ENCODE data around the gene LRRC41. TPM values are rescaled to one million over a fixed set of nuclear protein-coding genes. Genes with fewer than 3 reads are reported as not detected.

Gene LRRC41
- total RNA-seq, 2 experiments from 2014 or later = 36.8 to 38.8 TPM

DNA sequence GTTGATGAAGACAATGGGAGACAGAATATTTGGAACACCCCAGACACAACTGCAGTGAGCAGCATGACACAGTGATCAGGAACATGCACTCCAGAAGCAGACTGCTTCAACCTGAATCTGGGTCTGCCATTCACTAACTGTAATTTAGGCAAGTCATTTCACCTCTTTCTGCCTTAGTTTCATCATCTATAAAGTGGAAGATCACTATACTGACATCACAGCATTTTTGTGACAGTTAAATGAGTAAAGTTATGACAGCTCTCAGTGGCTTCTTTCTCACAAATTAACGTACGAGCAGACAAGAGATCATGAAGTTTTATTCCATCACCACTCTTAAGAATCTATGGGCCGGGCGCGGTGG is 14.3 kb downstream of the LRRC41 start:
- DNase-seq (no peak), ATAC-seq (ENCODE audit: low read depth) (no peak)
- H3K4me1 Mint-ChIP-seq = peaks cover 29% of the 10 kb centered on the region
- POLR2A ChIA-PET = interaction anchor here (3.0 kb wide), 1 partner anchor 14 kb away, joined by 14 read pairs; the partner anchor contains the start of genes LRRC41 and UQCRH
- H3K4me3 Mint-ChIP-seq = no peak overlapping the region
- H3K36me3 Mint-ChIP-seq = peaks cover 25% of the 10 kb centered on the region
- no peaks in the 10 kb centered on the region for H3K27me3 Mint-ChIP-seq
- H3K9me3 Mint-ChIP-seq = no peaks in the 10 kb centered on the region
- H3K27ac Mint-ChIP-seq = no peak overlapping the region

DNA sequence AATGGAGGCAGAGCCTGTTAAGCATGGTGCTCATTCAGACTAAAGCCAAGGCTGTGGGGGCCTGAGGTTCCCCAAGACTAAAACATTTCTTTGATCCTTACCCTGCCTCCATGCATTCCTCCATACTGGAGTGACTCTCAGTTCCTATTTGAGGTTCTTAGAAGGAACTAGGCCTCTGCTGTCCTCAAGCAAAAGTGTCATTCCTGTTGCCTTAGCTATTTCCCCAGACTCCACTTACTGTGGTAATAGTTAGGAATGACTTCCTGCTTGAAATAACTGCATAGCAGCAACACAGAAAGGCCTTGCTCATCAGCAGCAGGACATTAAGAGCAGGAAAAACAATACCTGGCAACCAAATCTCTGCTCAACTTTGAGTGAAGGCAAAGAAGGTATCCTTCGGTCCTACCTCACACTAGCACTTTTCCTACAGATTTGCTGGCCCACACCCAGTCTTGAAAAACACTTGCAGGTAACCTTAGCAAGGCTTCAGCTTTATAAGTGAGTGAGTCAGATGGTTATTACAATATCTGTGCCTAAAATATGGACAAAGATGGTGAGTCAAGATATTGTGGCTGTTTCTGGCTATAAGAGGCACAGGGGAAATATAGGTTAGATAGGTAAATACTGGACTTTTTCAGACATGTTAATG is 14.8 kb downstream of the LRRC41 start:
- H3K27me3 Mint-ChIP-seq = no peaks in the 10 kb centered on the region

DNA sequence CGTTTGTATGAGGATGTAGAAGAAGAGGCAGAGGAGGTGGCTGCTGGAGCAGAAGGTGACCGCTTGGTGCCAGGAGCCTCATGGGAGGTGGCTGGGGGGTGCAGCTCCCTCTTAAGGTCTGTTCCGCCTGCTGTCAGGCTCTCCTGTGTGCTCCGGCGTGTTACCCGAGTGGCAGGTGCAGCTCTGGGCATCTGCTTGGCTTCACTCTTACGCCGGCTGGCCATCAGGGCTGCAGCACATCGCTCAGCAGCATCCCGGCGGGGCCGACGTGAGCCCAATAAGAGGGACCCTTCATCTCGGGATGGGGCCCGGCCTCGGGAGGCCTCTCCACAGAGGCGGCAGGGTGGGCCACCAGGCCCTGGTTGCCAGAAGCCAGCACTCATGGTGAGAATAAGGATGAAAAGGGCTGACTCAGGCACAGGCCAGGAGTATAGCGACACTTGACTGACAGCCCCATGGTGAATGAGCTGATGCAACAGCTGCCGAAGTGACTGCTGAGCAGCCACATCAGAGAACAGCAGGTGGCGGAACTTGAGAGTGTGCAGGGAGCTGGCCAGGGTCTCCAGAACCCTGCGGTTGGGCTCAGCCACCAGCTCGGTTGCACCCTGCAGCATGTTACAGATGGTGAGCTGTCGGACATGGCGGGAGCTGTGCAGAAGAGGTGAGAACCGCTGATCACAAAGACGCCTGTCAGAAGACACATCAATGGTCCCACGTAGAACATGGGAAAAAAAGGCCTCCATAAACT is 17.5 kb downstream of the LRRC41 start:
- Mint-ChIP-seq H3K9me3 (no peaks in the 10 kb centered on the region), H3K4me1 (peaks cover 35% of the 10 kb centered on the region), H3K4me3 (peak overlapping the region; percentile 25), H3K36me3 (peaks cover 42% of the 10 kb centered on the region), H3K27ac (peak overlapping the region; percentile 89), H3K27me3 (no peaks in the 10 kb centered on the region)
- peak; percentile 63 for DNase-seq
- POLR2A ChIA-PET = interaction anchor here (0.6 to 3.1 kb wide), 8 partner anchors 9 to 433 kb away, joined by 3 to 21 read pairs (median 5); partner anchors contain the start of genes EFCAB14, LRRC41, RAD54L and UQCRH
- peak; percentile 92 for ATAC-seq (ENCODE audit: low read depth)

More for the DNA sequence above, 14.8 kb downstream of the LRRC41 start:
- H3K4me3 Mint-ChIP-seq = no peak overlapping the region
- DNase-seq (no peak), ATAC-seq (ENCODE audit: low read depth) (no peak)
- H3K36me3 Mint-ChIP-seq = peaks cover 30% of the 10 kb centered on the region
- peaks cover 32% of the 10 kb centered on the region for H3K4me1 Mint-ChIP-seq
- H3K9me3 Mint-ChIP-seq = no peaks in the 10 kb centered on the region
- POLR2A ChIA-PET = interaction anchor here (3.0 kb wide), 1 partner anchor 15 kb away, joined by 14 read pairs; the partner anchor contains the start of genes LRRC41 and UQCRH
- H3K27ac Mint-ChIP-seq = peak overlapping the region; percentile 30

DNA sequence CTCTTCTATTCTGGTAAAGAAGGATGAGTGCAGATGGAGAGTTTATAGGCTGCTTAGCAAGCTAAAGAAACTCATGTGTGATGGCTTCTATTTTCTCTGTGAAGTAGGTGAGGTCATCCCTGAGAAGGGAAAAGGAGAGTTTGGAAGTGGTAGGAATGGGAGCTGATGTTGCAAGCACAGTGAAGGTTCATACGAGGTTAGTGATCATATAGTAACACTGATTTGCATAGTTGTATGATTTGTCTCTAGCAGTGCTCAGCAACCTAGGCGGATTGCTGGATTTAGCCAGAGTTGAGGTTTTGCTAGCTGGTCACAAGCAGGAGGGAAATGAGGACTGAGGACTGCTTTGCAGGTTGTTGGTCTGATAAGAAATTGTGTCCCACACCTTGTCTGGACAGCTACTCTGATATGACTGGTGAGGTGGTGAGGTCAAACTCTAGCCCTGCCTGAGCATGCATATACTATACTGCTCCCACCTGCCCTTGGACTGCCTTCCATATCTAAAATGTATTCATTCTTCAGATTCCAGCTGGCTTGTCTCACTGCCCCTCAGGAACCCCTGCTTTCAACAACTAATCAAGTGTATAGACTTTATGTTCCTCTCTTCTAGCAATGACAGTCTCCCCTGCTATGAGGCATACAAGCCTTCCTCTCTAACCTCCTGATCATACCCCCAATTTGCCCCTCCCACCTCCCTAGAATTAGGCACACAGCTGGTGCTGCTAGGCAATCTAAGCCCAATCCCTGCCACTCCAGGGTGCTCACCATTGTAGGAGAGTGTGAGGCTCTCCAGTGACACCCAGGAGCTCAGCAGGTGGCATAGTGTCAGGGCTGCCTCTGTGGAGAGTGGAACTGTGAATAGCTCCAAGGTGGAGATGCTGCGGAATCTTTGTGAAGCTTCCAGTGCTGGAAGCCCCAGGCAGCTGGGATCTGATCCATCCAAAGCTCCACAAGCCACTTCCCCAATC is 18.5 kb downstream of the LRRC41 start:
- Mint-ChIP-seq H3K36me3 (peaks cover 41% of the 10 kb centered on the region), H3K4me3 (no peak overlapping the region), H3K9me3 (no peaks in the 10 kb centered on the region), H3K4me1 (peaks cover 35% of the 10 kb centered on the region), H3K27ac (peak overlapping the region; percentile 89), H3K27me3 (no peaks in the 10 kb centered on the region)
- ATAC-seq (ENCODE audit: low read depth) (no peak), DNase-seq (no peak)
- POLR2A ChIA-PET = interaction anchor here (0.9 to 3.1 kb wide), 5 partner anchors 8 to 63 kb away, joined by 3 to 21 read pairs (median 9); partner anchors contain the start of genes LRRC41, RAD54L and UQCRH

DNA sequence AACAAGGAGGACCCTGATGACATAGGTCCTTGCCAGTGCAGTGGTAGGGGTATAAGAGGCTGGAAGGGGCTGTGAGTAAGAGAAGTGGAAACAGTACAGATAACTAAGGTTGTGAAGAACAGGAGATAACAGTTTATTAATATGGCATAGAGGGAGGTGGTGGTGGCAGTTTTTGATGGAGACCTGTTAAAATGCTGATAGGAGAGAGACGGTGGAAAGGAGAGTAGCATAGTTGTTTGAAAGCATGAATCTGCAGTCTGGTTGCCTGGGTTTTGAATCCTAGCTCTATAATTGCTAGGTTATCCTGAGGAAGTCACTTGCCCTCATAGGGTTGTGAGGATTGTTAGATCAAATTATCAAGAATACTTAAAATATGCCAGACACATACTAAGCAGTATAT is 19.4 kb downstream of the LRRC41 start:
- Mint-ChIP-seq H3K9me3 (no peaks in the 10 kb centered on the region), H3K27me3 (no peaks in the 10 kb centered on the region), H3K4me1 (peaks cover 33% of the 10 kb centered on the region), H3K27ac (peak overlapping the region; percentile 49), H3K4me3 (no peak overlapping the region), H3K36me3 (peaks cover 37% of the 10 kb centered on the region)
- POLR2A ChIA-PET = interaction anchor here (0.7 to 3.1 kb wide), 4 partner anchors 13 to 64 kb away, joined by 5 to 21 read pairs (median 10); partner anchors contain the start of genes LRRC41, RAD54L and UQCRH
- DNase-seq = no peak
- no peak for ATAC-seq (ENCODE audit: low read depth)

DNA sequence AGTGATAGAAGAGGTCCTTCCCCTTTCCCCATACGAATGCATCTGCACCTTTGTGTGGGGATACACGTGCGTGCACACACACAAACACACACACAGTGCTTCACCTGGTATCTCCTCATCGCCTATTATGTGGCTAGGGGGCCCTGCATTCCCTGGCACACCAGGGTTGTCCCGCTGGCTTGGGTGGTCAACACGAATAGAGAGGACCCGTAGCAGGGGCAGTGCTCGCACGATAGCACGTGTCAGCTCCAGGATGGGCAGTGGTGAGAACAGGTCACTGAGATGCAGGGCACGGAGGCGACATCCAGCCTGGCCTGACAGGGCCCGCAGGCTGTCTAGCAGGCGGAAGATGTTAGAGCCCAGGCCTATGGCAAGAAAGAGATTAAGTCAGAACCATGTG is 22.4 kb downstream of the LRRC41 start:
- Mint-ChIP-seq H3K9me3 (no peaks in the 10 kb centered on the region), H3K36me3 (peaks cover 36% of the 10 kb centered on the region), H3K27me3 (no peaks in the 10 kb centered on the region), H3K4me1 (peaks cover 18% of the 10 kb centered on the region), H3K27ac (peak overlapping the region; percentile 8), H3K4me3 (no peak overlapping the region)
- POLR2A ChIA-PET = interaction anchor here (1.2 kb wide), 1 partner anchor 38 kb away, joined by 3 read pairs; no protein-coding TSS in a partner anchor
- DNase-seq (no peak), ATAC-seq (ENCODE audit: low read depth) (no peak)

DNA sequence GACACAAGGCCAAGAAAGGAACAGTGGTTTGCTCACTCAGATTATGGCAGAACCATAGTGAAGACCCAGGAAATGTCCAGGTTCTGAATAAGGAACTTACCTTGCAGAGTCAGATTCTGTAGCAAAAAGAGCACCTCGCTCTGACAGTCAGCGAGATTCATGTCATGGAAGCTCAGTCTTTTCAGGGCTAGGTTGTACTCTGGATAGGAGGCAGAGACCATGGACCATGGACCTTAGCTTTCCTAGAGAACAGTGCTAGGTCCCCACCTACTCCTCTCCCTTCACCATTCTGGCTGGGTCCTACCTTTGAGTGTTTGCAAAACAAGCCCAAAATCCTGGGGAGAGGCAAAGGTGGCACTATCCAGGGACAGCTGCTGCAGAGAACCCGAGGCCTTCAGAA is 23.3 kb downstream of the LRRC41 start:
- POLR2A ChIA-PET = no interaction called here
- no peak for ATAC-seq (ENCODE audit: low read depth)
- H3K27ac Mint-ChIP-seq = no peak overlapping the region
- H3K4me3 Mint-ChIP-seq = no peak overlapping the region
- no peaks in the 10 kb centered on the region for H3K9me3 Mint-ChIP-seq
- H3K36me3 Mint-ChIP-seq = peaks cover 41% of the 10 kb centered on the region
- DNase-seq = no peak
- peaks cover 12% of the 10 kb centered on the region for H3K4me1 Mint-ChIP-seq
- no peaks in the 10 kb centered on the region for H3K27me3 Mint-ChIP-seq

DNA sequence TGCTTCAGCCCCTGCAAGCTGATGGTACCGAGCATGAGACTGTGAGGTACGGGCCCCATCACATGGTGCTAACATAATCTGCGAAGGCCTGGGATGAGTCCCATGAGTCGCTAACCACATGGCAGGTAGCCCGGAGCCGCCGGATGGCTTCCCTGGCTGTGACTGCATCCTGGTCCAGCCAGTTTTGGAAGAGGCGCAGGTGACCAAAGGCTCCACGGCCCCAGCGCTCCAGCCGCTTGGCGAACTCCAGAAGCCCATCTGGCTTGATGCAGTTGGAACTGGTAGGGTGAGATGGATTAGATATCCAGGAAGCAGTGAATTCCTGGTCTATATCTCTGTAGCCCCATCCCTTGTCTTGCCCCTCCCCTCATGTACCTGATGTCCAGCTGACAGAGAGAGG is 24.6 kb downstream of the LRRC41 start:
- Mint-ChIP-seq H3K9me3 (no peaks in the 10 kb centered on the region), H3K4me1 (peaks cover 2% of the 10 kb centered on the region)

DNA sequence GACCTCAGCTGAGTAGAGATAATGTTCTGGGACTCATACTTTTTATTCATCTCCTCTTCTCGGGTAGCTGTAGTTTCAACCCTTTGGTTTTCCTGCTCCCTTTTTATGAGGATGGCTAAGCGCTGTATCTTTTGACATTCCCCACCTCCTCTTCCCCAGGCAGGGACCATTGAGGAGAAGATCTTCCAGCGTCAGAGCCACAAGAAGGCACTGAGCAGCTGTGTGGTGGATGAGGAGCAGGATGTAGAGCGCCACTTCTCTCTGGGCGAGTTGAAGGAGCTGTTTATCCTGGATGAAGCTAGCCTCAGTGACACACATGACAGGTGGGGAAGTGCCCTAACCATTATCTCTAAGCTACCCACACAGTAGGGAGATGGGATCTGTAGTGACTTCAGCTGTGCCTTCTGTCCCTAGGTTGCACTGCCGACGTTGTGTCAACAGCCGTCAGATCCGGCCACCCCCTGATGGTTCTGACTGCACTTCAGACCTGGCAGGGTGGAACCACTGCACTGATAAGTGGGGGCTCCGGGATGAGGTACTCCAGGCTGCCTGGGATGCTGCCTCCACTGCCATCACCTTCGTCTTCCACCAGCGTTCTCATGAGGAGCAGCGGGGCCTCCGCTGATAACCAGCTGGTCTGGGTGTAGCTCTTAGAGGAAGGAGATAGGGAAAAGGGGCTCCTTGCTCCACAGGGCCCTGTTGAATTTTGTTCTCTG is 25.6 kb downstream of the LRRC41 start:
- DNase-seq (no peak), ATAC-seq (ENCODE audit: low read depth) (no peak)
- peaks cover 41% of the 10 kb centered on the region for H3K36me3 Mint-ChIP-seq
- H3K27ac Mint-ChIP-seq = no peak overlapping the region
- H3K9me3 Mint-ChIP-seq = no peaks in the 10 kb centered on the region
- no peak overlapping the region for H3K4me3 Mint-ChIP-seq
- POLR2A ChIA-PET = interaction anchor here (1.0 to 1.7 kb wide), 2 partner anchors 8 to 31 kb away, joined by 3 to 9 read pairs; partner anchors contain the start of gene RAD54L
- no peaks in the 10 kb centered on the region for H3K4me1 Mint-ChIP-seq
- H3K27me3 Mint-ChIP-seq = no peaks in the 10 kb centered on the region

More for the DNA sequence above, 24.6 kb downstream of the LRRC41 start:
- DNase-seq (no peak), ATAC-seq (ENCODE audit: low read depth) (no peak)
- no peaks in the 10 kb centered on the region for H3K27me3 Mint-ChIP-seq
- H3K4me3 Mint-ChIP-seq = no peak overlapping the region
- POLR2A ChIA-PET = no interaction called here
- H3K27ac Mint-ChIP-seq = no peak overlapping the region
- peaks cover 43% of the 10 kb centered on the region for H3K36me3 Mint-ChIP-seq

DNA sequence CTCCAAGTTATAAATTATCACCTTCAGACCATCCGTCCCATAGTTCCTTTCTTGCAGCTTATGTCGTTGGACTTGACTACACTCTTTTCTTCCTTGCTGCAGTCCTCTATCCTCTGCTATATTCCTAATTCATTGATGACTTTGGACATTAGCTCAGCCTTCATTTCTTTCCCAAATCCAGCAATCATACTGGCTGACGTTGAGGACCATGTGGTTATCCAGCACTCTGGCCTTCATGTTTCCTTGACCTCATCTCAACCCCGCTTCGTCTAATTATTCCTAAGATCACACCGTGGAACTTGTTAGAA is 28.4 kb downstream of the LRRC41 start:
- H3K36me3 Mint-ChIP-seq = peaks cover 43% of the 10 kb centered on the region
- DNase-seq = no peak
- no peak for ATAC-seq (ENCODE audit: low read depth)
- H3K9me3 Mint-ChIP-seq = no peaks in the 10 kb centered on the region
- no peaks in the 10 kb centered on the region for H3K4me1 Mint-ChIP-seq
- POLR2A ChIA-PET = interaction anchor here (1.1 kb wide), 1 partner anchor 10 kb away, joined by 3 read pairs; no protein-coding TSS in a partner anchor
- peak overlapping the region; percentile 22 for H3K27ac Mint-ChIP-seq
- H3K4me3 Mint-ChIP-seq = no peak overlapping the region
- no peaks in the 10 kb centered on the region for H3K27me3 Mint-ChIP-seq

DNA sequence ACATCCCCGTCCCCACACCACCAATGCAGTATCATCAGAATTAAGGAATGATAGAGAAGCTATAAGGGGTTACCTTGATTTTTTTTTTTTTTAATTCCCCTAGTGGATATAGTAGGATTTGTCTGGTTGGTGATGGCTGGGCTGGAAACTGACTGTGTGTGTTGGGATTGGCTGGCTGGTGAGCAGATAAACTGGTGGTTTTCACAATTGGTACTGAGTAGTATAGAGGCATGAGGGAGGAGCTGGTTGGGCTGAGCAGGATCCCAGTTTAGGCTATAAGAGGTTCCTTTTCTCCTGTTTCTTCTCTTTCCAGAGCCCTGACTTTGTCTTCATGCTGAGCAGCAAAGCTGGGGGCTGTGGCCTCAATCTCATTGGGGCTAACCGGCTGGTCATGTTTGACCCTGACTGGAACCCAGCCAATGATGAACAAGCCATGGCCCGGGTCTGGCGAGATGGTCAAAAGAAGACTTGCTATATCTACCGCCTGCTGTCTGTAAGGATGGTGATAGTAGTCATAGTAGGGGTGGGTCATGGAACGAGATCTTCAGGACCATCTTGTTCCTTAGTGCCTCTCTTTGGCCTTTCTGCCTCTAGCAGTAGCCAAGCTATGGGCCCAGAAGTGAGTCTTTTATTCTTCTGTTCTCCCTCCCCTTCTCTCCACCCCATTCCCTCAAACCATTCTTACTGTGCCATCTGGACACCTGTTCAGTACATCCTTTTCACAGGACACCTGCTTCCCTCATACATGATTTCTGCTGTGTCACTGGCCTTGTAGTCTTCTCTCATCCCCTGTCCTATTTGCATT is 29.0 kb downstream of the LRRC41 start:
- no peaks in the 10 kb centered on the region for H3K27me3 Mint-ChIP-seq
- POLR2A ChIA-PET = interaction anchor here (0.6 to 1.1 kb wide), 3 partner anchors 10 to 65 kb away, joined by 3 to 4 read pairs (median 3); no protein-coding TSS in a partner anchor
- H3K9me3 Mint-ChIP-seq = no peaks in the 10 kb centered on the region
- DNase-seq = no peak
- peak overlapping the region; percentile 22 for H3K27ac Mint-ChIP-seq
- H3K36me3 Mint-ChIP-seq = peaks cover 47% of the 10 kb centered on the region
- H3K4me1 Mint-ChIP-seq = no peaks in the 10 kb centered on the region
- H3K4me3 Mint-ChIP-seq = no peak overlapping the region
- ATAC-seq (ENCODE audit: low read depth) = no peak

DNA sequence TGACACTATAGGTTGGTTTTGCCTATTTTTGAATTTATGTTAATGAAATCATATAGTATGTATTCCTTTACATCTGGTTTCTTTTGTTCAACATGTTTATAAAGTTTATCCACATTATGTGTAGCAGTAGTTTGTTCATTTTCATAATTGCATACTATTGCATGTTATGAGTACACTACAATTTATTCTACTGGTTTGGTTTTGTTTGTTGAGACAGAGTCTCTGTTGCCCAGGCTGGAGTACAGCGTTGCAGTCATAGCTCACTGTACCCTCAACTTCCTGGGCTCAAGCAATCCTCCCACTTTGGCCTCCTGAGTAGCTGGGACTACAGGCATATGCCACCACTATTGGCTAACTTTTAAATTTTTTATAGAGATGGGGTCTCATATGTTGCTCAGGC is 34.8 kb downstream of the LRRC41 start:
- H3K27ac Mint-ChIP-seq = no peak overlapping the region
- H3K4me1 Mint-ChIP-seq = peaks cover 2% of the 10 kb centered on the region
- H3K9me3 Mint-ChIP-seq = no peaks in the 10 kb centered on the region
- H3K4me3 Mint-ChIP-seq = no peak overlapping the region
- ATAC-seq (ENCODE audit: low read depth) = no peak
- no peaks in the 10 kb centered on the region for H3K27me3 Mint-ChIP-seq
- POLR2A ChIA-PET = no interaction called here
- H3K36me3 Mint-ChIP-seq = peaks cover 51% of the 10 kb centered on the region
- DNase-seq = no peak

Data from activated naive CD8-positive, alpha-beta T cell treated with anti-CD3 and anti-CD28 coated beads, Interleukin-2, amount 10 ng/mL, durations not matched to agents 7 days and 5 days (primary cell).